GM12878 (cell line): Measurements from ENCODE around the gene CD48. TPM values are rescaled to one million over a fixed set of nuclear protein-coding genes. Genes with fewer than 3 reads are reported as not detected.

Experiments used
- CHD2 ChIP-seq: IDR thresholded peaks from 2 replicates; pipeline ENCODE4 v1.6.1; 2011; ENCODE audit warnings: low read depth, low read length, improper control_type of control experiment, borderline replicate concordance
- DPF2 ChIP-seq: fragments of 450-650 bp; IDR thresholded peaks from 2 replicates; pipeline ENCODE4 v1.6.1; 2017; ENCODE audit warnings: mild to moderate bottlenecking
- ETV6 ChIP-seq, 2 experiments: fragments of 450-650 bp in 1 of 2; IDR thresholded peaks in 1 of 2; conservative IDR thresholded peaks in 1 of 2; 2 replicates each; pipeline ENCODE4 v1.6.1; 2014; ENCODE audit warnings: antibody characterized with exemption in 1 of 2, borderline replicate concordance in 1 of 2, low read depth in 1 of 2, mild to moderate bottlenecking in 1 of 2, moderate library complexity in 1 of 2
- FOS ChIP-seq: IDR thresholded peaks from 3 replicates; pipeline ENCODE4 v1.6.1; 2011; ENCODE audit warnings: borderline replicate concordance; ENCODE audit not compliant: insufficient read length; ENCODE audit errors: extremely low read depth
- RAD21 ChIP-seq: IDR thresholded peaks from 2 replicates; pipeline ENCODE4 v1.6.1; 2011; ENCODE audit warnings: mild to moderate bottlenecking, low read depth, low read length, moderate library complexity; ENCODE audit not compliant: insufficient read depth
- RCOR1 ChIP-seq: conservative IDR thresholded peaks from 2 replicates; pipeline ENCODE4 v1.6.1; 2012; ENCODE audit warnings: low read depth, low read length, improper control_type of control experiment
- RFX5 ChIP-seq: IDR thresholded peaks from 2 replicates; pipeline ENCODE4 v1.6.1; 2011; ENCODE audit warnings: low read depth, low read length, improper control_type of control experiment
- SMC3 ChIP-seq: IDR thresholded peaks from 2 replicates; pipeline ENCODE4 v1.6.1; 2011; ENCODE audit warnings: low read length, improper control_type of control experiment, borderline replicate concordance
- TCF3 ChIP-seq: IDR thresholded peaks from 2 replicates; pipeline ENCODE4 v1.6.1; 2012; ENCODE audit warnings: low read depth, mild to moderate bottlenecking, low read length, borderline replicate concordance; ENCODE audit not compliant: insufficient read depth
- ZNF384 ChIP-seq: IDR thresholded peaks from 2 replicates; pipeline ENCODE4 v1.6.1; 2012; ENCODE audit warnings: low read depth, mild to moderate bottlenecking, low read length, improper control_type of control experiment, borderline replicate concordance
- polyA plus RNA-seq, 11 experiments: library from polyadenylated mRNA; depleted of rRNA in 4 of 11; unstranded in 6 of 11; stranded (reverse) in 5 of 11; fragments of >200 nt; fragmentation: Nextera tagmentation in 4 of 11; fragmentation: Illumina TruSeq in 1 of 11; extraction: Ambion mirVana in 4 of 11; extraction: Trizol in 1 of 11; gene quantifications; 1 replicate in 1 of 11; 2 replicates in 10 of 11; pipeline versions ENCODE4 v1.2.1 to v1.2.3, GENCODE V29; 2011 to 2016; ENCODE audit warnings: inconsistent platforms in 2 of 11, missing spikeins in 2 of 11, low read depth in 1 of 11
- total RNA-seq, 4 experiments: library from RNA; depleted of rRNA in 3 of 4; stranded (reverse); fragments of >200 nt in 3 of 4; fragmentation: Illumina TruSeq in 1 of 4; extraction: Trizol in 1 of 4; gene quantifications; 2 replicates each; pipeline versions ENCODE4 v1.2.1 to v1.2.3, GENCODE V29; 2013 to 2021
- TF ChIP-seq, protein P1 (sequence below): IDR thresholded peaks from 2 replicates; pipeline ENCODE4 v1.6.1; 2011; ENCODE audit warnings: low read depth, mild to moderate bottlenecking, low read length, moderate library complexity, borderline replicate concordance; ENCODE audit errors: extremely low read depth
- TF ChIP-seq, protein P2 (sequence below): fragments of 450-650 bp; formaldehyde crosslinking; IDR thresholded peaks from 2 replicates; pipeline ENCODE4 v1.4.0; 2020; ENCODE audit warnings: mild to moderate bottlenecking, moderate library complexity
- TF ChIP-seq, protein P3 (sequence below): IDR thresholded peaks from 2 replicates; pipeline ENCODE4 v1.6.1; 2012; ENCODE audit warnings: mild to moderate bottlenecking, low read depth, low read length
- TF ChIP-seq, protein P4 (sequence below): IDR thresholded peaks from 2 replicates; pipeline ENCODE4 v1.6.1; 2012; ENCODE audit warnings: low read depth, low read length, improper control_type of control experiment
- TF ChIP-seq, protein P5 (sequence below): fragments of 450-650 bp; IDR thresholded peaks from 2 replicates; pipeline ENCODE4 v1.6.1; 2017; ENCODE audit warnings: low read depth, mild to moderate bottlenecking, moderate library complexity
- TF ChIP-seq, protein P6 (sequence below): IDR thresholded peaks from 2 replicates; pipeline ENCODE4 v1.6.1; 2011; ENCODE audit warnings: borderline replicate concordance, low read depth, mild to moderate bottlenecking, moderate library complexity, low read length; ENCODE audit not compliant: insufficient read depth, poor library complexity, severe bottlenecking

CD48 gene
- total and polyA plus RNA-seq, 10 of the 15 experiments (the other 5 are each of a cell fraction or from before 2014, with no cell fraction given) = 302 to 1,315 (median 430) TPM

DNA sequence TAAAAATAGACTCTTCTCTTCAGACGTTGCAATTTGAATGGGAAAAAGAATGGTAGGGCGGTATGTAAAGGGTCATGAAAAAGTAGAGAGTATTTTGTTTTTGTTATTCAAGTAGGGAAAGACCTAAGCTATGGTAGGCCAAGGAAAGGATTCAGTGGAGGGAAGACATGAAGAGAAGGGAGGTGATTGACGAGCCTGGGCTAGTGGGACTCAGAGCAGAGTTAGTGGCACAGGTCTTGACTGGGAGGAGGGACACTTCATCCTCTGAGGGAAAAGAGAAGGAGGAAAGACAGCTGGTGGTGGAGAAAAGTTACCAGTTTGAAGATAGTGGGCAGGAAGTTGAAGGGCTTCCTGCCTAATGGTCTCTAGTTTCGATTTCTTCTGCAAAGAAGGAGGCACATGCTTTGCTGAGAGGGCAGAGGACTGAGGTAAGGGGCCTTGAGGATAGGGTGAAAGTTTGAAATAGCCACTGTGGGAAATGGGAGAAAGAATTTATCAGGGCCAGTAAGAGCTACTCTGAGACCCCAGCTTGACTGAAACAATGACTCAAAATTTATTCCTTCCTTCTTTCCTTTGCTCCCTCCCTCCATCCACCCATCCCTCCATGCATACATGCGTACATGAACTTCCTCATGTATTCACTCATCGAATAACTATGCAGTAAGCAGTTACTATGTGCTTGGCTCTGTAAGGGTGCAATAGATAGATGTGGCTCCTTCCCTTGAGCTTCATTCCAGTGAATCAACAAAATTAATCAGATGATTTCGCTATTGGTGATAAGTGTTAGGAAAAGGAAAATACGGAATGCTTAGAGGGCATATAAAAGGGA, 4.2 kb downstream of the CD48 start (continued):
- TF ChIP-seq, protein P1, sequence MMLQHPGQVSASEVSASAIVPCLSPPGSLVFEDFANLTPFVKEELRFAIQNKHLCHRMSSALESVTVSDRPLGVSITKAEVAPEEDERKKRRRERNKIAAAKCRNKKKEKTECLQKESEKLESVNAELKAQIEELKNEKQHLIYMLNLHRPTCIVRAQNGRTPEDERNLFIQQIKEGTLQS = no peak
- TF ChIP-seq, protein P2, sequence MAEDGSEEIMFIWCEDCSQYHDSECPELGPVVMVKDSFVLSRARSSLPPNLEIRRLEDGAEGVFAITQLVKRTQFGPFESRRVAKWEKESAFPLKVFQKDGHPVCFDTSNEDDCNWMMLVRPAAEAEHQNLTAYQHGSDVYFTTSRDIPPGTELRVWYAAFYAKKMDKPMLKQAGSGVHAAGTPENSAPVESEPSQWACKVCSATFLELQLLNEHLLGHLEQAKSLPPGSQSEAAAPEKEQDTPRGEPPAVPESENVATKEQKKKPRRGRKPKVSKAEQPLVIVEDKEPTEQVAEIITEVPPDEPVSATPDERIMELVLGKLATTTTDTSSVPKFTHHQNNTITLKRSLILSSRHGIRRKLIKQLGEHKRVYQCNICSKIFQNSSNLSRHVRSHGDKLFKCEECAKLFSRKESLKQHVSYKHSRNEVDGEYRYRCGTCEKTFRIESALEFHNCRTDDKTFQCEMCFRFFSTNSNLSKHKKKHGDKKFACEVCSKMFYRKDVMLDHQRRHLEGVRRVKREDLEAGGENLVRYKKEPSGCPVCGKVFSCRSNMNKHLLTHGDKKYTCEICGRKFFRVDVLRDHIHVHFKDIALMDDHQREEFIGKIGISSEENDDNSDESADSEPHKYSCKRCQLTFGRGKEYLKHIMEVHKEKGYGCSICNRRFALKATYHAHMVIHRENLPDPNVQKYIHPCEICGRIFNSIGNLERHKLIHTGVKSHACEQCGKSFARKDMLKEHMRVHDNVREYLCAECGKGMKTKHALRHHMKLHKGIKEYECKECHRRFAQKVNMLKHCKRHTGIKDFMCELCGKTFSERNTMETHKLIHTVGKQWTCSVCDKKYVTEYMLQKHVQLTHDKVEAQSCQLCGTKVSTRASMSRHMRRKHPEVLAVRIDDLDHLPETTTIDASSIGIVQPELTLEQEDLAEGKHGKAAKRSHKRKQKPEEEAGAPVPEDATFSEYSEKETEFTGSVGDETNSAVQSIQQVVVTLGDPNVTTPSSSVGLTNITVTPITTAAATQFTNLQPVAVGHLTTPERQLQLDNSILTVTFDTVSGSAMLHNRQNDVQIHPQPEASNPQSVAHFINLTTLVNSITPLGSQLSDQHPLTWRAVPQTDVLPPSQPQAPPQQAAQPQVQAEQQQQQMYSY = no peak
- TF ChIP-seq DPF2 (no peak), CHD2 (0 out of 2 replicates have a peak, but pooled peaks have one; percentile 11), ETV6 (conservative IDR thresholded peaks at IDR 0.05 in 1 of 2, IDR thresholded peaks at IDR 0.05 in 1 of 2; ENCODE audit: borderline replicate concordance in 1 of 2, low read depth in 1 of 2) (peak in 1 of 2 experiments; percentile 86; a peak in 2 of 4 replicates), RAD21 (no peak), TCF3 (no peak), RCOR1 (no peak), SMC3 (no peak), RFX5 (peak; percentile 83), FOS (no peak), ZNF384 (no peak)
- TF ChIP-seq, protein P3, sequence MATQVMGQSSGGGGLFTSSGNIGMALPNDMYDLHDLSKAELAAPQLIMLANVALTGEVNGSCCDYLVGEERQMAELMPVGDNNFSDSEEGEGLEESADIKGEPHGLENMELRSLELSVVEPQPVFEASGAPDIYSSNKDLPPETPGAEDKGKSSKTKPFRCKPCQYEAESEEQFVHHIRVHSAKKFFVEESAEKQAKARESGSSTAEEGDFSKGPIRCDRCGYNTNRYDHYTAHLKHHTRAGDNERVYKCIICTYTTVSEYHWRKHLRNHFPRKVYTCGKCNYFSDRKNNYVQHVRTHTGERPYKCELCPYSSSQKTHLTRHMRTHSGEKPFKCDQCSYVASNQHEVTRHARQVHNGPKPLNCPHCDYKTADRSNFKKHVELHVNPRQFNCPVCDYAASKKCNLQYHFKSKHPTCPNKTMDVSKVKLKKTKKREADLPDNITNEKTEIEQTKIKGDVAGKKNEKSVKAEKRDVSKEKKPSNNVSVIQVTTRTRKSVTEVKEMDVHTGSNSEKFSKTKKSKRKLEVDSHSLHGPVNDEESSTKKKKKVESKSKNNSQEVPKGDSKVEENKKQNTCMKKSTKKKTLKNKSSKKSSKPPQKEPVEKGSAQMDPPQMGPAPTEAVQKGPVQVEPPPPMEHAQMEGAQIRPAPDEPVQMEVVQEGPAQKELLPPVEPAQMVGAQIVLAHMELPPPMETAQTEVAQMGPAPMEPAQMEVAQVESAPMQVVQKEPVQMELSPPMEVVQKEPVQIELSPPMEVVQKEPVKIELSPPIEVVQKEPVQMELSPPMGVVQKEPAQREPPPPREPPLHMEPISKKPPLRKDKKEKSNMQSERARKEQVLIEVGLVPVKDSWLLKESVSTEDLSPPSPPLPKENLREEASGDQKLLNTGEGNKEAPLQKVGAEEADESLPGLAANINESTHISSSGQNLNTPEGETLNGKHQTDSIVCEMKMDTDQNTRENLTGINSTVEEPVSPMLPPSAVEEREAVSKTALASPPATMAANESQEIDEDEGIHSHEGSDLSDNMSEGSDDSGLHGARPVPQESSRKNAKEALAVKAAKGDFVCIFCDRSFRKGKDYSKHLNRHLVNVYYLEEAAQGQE = no peak
- TF ChIP-seq, protein P4, sequence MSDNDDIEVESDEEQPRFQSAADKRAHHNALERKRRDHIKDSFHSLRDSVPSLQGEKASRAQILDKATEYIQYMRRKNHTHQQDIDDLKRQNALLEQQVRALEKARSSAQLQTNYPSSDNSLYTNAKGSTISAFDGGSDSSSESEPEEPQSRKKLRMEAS = 0 out of 2 replicates have a peak, but pooled peaks have one; percentile 57
- TF ChIP-seq, protein P5, sequence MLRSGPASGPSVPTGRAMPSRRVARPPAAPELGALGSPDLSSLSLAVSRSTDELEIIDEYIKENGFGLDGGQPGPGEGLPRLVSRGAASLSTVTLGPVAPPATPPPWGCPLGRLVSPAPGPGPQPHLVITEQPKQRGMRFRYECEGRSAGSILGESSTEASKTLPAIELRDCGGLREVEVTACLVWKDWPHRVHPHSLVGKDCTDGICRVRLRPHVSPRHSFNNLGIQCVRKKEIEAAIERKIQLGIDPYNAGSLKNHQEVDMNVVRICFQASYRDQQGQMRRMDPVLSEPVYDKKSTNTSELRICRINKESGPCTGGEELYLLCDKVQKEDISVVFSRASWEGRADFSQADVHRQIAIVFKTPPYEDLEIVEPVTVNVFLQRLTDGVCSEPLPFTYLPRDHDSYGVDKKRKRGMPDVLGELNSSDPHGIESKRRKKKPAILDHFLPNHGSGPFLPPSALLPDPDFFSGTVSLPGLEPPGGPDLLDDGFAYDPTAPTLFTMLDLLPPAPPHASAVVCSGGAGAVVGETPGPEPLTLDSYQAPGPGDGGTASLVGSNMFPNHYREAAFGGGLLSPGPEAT = no peak
- TF ChIP-seq, protein P6, sequence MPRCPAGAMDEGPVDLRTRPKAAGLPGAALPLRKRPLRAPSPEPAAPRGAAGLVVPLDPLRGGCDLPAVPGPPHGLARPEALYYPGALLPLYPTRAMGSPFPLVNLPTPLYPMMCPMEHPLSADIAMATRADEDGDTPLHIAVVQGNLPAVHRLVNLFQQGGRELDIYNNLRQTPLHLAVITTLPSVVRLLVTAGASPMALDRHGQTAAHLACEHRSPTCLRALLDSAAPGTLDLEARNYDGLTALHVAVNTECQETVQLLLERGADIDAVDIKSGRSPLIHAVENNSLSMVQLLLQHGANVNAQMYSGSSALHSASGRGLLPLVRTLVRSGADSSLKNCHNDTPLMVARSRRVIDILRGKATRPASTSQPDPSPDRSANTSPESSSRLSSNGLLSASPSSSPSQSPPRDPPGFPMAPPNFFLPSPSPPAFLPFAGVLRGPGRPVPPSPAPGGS = no peak
